ENCODE measurements around the gene SLC6A16. TPM values are rescaled to one million over a fixed set of nuclear protein-coding genes. Genes with fewer than 3 reads are reported as not detected.

The SLC6A16 gene
- total RNA-seq, 1 experiment from 2014 or later: 5.0 TPM

DNA sequence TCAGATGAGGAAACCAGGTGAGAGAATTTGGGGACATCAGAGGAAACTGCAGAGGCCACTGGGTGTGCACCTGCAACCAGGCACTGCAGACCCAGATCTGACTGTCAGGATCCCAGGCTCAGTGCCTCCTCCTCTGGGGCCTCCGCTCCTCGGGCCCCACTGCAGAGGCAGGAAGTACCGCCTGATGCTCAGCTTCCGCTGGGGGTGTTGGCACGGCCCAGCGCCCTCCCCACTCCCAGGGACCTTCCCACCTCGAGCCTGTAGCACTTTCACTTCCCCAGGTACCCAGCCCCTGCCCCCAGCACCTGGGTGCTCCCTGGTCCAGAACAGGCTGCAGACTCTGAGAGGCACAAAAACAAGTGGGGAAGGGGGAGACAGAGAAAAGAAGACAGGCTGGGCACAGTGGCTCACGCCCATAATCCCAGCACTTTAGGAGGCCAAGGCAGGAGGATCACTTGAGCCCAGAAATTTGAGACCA lies 8.9 kb upstream of the SLC6A16 start:
- Histone ChIP-seq H4K20me1 (ENCODE audit: insufficient read depth) (no peaks in the 10 kb centered on the region), H3K27ac (ENCODE audit: low read depth, low read length) (no peak overlapping the region), H3K27me3 (ENCODE audit: insufficient read depth, low read length) (no peaks in the 10 kb centered on the region), H3K9me2 (ENCODE audit: insufficient read depth) (no peaks in the 10 kb centered on the region), H3K9ac (ENCODE audit: low read length) (no peak overlapping the region), H3K4me1 (ENCODE audit: control insufficient read depth in 1 of 2, insufficient read depth in 2 of 2, low read length in 2 of 2) (no peaks in the 10 kb centered on the region), H3K79me2 (ENCODE audit: insufficient read depth, low read length) (no peaks in the 10 kb centered on the region), H3K4me2 (ENCODE audit: low read length) (no peak overlapping the region), H3K36me3 (ENCODE audit: control insufficient read depth in 1 of 2, insufficient read depth in 2 of 2, low read length in 2 of 2) (peaks cover 0 to 4% of the 10 kb centered on the region in 2 experiments; a peak in 1 of 4 replicates), H3K4me3 (replicated peaks in 1 of 2; ENCODE audit: low read depth in 1 of 2, low read length in 2 of 2) (no peak overlapping the region), H2AFZ (ENCODE audit: low read depth, low read length, poor library complexity, severe bottlenecking) (no peak overlapping the region), H3K9me3 (ENCODE audit: control insufficient read depth in 1 of 2, insufficient read depth in 1 of 2, low read depth in 1 of 2, low read length in 2 of 2) (no peaks in the 10 kb centered on the region)
- intact Hi-C loops (cut with micrococcal nuclease): no loop called here
- DNase-seq (ENCODE audit: low read depth, low spot score) (no peak), ATAC-seq (no peak)
- BruUV-seq (replicated peaks): no TSS peak
- ChIA-PET RAD21 (ENCODE audit: low non-redundant PET in 1 of 2, low total read pairs in 2 of 2, uncharacterized antibody in 2 of 2, unreplicated experiment in 2 of 2) (no interaction called here), POLR2A (no interaction called here), CTCF (no interaction called here)
- TF ChIP-seq ELF1 (IDR thresholded peaks at IDR 0.05; ENCODE audit: borderline replicate concordance, low read depth): no peak
- TF ChIP-seq CEBPB (IDR thresholded peaks at IDR 0.05; ENCODE audit: low read depth): no peak
- no peak for TF ChIP-seq CBX3 (IDR thresholded peaks at IDR 0.05; ENCODE audit: low read depth)
- TF ChIP-seq YY1 (IDR thresholded peaks at IDR 0.05; ENCODE audit: extremely low read depth, insufficient replicate concordance, low read depth, low read length): no peak
- no peak for TF ChIP-seq RAD21 (IDR thresholded peaks at IDR 0.05; ENCODE audit: low read depth)
- TF ChIP-seq FOSL1 (IDR thresholded peaks at IDR 0.05; ENCODE audit: low read depth): no peak
- TF ChIP-seq, protein P1, sequence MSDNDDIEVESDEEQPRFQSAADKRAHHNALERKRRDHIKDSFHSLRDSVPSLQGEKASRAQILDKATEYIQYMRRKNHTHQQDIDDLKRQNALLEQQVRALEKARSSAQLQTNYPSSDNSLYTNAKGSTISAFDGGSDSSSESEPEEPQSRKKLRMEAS (IDR thresholded peaks at IDR 0.05): no peak
- TF ChIP-seq EZH2 (IDR thresholded peaks at IDR 0.05): no peak
- no peak for TF ChIP-seq JUND (IDR thresholded peaks at IDR 0.05)
- no peak for TF ChIP-seq EZH2phosphoT487 (IDR thresholded peaks at IDR 0.05; ENCODE audit: borderline replicate concordance)
- TF ChIP-seq ZFX (IDR thresholded peaks at IDR 0.05): no peak

DNA sequence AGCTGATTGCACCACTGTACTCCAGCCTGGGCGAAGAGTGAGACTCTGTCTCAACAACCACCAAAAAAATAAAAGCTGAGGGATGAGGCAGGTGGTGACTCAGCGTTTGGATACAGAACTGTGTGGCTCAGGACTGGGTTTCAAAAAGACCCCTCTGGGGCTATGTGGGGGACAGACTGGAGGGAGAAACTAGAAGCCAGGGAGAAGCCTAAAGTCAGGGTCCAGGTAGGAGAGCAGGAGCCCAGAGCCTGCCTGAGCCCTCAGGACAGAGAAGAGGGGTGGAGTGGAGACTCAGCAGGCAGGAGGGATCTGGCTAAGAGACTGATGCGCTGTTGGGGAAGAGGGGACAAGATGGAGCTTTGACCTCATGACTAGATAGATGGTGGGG lies 8.4 kb upstream of the SLC6A16 start:
- Histone ChIP-seq H3K27me3 (ENCODE audit: insufficient read depth, low read length) (no peaks in the 10 kb centered on the region), H3K4me2 (ENCODE audit: low read length) (no peak overlapping the region), H2AFZ (ENCODE audit: low read depth, low read length, poor library complexity, severe bottlenecking) (no peak overlapping the region), H3K27ac (ENCODE audit: low read depth, low read length) (no peak overlapping the region), H3K9me3 (ENCODE audit: control insufficient read depth in 1 of 2, insufficient read depth in 1 of 2, low read depth in 1 of 2, low read length in 2 of 2) (no peaks in the 10 kb centered on the region), H3K36me3 (ENCODE audit: control insufficient read depth in 1 of 2, insufficient read depth in 2 of 2, low read length in 2 of 2) (peaks cover 0 to 4% of the 10 kb centered on the region in 2 experiments; a peak in 1 of 4 replicates), H3K79me2 (ENCODE audit: insufficient read depth, low read length) (no peaks in the 10 kb centered on the region), H3K4me3 (replicated peaks in 1 of 2; ENCODE audit: low read depth in 1 of 2, low read length in 2 of 2) (no peak overlapping the region), H3K4me1 (ENCODE audit: control insufficient read depth in 1 of 2, insufficient read depth in 2 of 2, low read length in 2 of 2) (no peaks in the 10 kb centered on the region), H3K9me2 (ENCODE audit: insufficient read depth) (no peaks in the 10 kb centered on the region), H4K20me1 (ENCODE audit: insufficient read depth) (no peaks in the 10 kb centered on the region), H3K9ac (ENCODE audit: low read length) (no peak overlapping the region)
- intact Hi-C loops (cut with micrococcal nuclease): no loop called here
- ChIA-PET RAD21 (ENCODE audit: low non-redundant PET in 1 of 2, low total read pairs in 2 of 2, uncharacterized antibody in 2 of 2, unreplicated experiment in 2 of 2) (interaction anchor here in 1 of 2 experiments (0.6 kb wide), 1 partner anchor 79 kb away, joined by 3 read pairs; no protein-coding TSS in a partner anchor), CTCF (no interaction called here), POLR2A (no interaction called here)
- DNase-seq (ENCODE audit: low read depth, low spot score) (no peak), ATAC-seq (no peak)
- BruUV-seq (replicated peaks): no TSS peak
- TF ChIP-seq EGR1 (IDR thresholded peaks at IDR 0.05; ENCODE audit: low read depth) (no peak), SIN3A (IDR thresholded peaks at IDR 0.05; ENCODE audit: low read depth) (no peak), POLR2AphosphoS5 (IDR thresholded peaks at IDR 0.05; ENCODE audit: low read depth, low read length) (no peak), ZNF274 (IDR thresholded peaks at IDR 0.05; ENCODE audit: low read depth, low read length) (no peak), EZH2phosphoT487 (IDR thresholded peaks at IDR 0.05; ENCODE audit: borderline replicate concordance) (no peak), EZH2 (IDR thresholded peaks at IDR 0.05) (no peak), RAD21 (IDR thresholded peaks at IDR 0.05; ENCODE audit: low read depth) (no peak), YY1 (IDR thresholded peaks at IDR 0.05; ENCODE audit: extremely low read depth, insufficient replicate concordance, low read depth, low read length) (no peak), SP1 (IDR thresholded peaks at IDR 0.05; ENCODE audit: low read depth) (no peak), TCF7L2 (IDR thresholded peaks at IDR 0.05; ENCODE audit: borderline replicate concordance, extremely low read depth, insufficient read depth, insufficient read length) (no peak), CBX3 (IDR thresholded peaks at IDR 0.05; ENCODE audit: low read depth) (no peak)
- TF ChIP-seq, protein P1 (IDR thresholded peaks at IDR 0.05): no peak

Data from HCT116 (cell line).